ENCODE measurements around the gene CLMN. TPM values are rescaled to one million over a fixed set of nuclear protein-coding genes. Genes with fewer than 3 reads are reported as not detected.
"Not testable (repeated sequence)": the region's sequence is repeated elsewhere in the genome, so short reads cannot be mapped to it uniquely, and the experiment has no call there.

Gene CLMN
- total RNA-seq, 1 donor from 2014 or later = 9.6 TPM

- no peak overlapping the region for H3K4me3 ChIP-seq (ENCODE audit: low read depth, low read length)
- DNase-seq (ENCODE audit: low read depth) = no peak
Observed at GRCh38 chr14:95180966-95181741, 138.6 kb downstream of the CLMN start.

GRCh38 chr14:95175670-95176069, 144.0 kb downstream of the CLMN start:
- not testable (repeated sequence) for DNase-seq (ENCODE audit: low read depth)

More at GRCh38 chr14:95180966-95181741, 138.6 kb downstream of the CLMN start:
- TF ChIP-seq, protein P1, sequence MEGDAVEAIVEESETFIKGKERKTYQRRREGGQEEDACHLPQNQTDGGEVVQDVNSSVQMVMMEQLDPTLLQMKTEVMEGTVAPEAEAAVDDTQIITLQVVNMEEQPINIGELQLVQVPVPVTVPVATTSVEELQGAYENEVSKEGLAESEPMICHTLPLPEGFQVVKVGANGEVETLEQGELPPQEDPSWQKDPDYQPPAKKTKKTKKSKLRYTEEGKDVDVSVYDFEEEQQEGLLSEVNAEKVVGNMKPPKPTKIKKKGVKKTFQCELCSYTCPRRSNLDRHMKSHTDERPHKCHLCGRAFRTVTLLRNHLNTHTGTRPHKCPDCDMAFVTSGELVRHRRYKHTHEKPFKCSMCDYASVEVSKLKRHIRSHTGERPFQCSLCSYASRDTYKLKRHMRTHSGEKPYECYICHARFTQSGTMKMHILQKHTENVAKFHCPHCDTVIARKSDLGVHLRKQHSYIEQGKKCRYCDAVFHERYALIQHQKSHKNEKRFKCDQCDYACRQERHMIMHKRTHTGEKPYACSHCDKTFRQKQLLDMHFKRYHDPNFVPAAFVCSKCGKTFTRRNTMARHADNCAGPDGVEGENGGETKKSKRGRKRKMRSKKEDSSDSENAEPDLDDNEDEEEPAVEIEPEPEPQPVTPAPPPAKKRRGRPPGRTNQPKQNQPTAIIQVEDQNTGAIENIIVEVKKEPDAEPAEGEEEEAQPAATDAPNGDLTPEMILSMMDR (conservative IDR thresholded peaks at IDR 0.05; ENCODE audit: low read depth, low read length) = no peak

GRCh38 chr14:95174184-95174792, 145.4 kb downstream of the CLMN start:
- no peak overlapping the region for H3K4me3 ChIP-seq (ENCODE audit: low read depth, low read length)
- DNase-seq (ENCODE audit: low read depth) = no peak
- TF ChIP-seq, protein P1 (conservative IDR thresholded peaks at IDR 0.05; ENCODE audit: low read depth, low read length) = no peak

More at GRCh38 chr14:95175670-95176069, 144.0 kb downstream of the CLMN start:
- not testable (repeated sequence) for H3K4me3 ChIP-seq (ENCODE audit: low read depth, low read length)

- TF ChIP-seq, protein P1 (conservative IDR thresholded peaks at IDR 0.05; ENCODE audit: low read depth, low read length) = no peak
- DNase-seq (ENCODE audit: low read depth) = no peak
Observed at GRCh38 chr14:95173518-95173917, 146.2 kb downstream of the CLMN start.

DNA sequence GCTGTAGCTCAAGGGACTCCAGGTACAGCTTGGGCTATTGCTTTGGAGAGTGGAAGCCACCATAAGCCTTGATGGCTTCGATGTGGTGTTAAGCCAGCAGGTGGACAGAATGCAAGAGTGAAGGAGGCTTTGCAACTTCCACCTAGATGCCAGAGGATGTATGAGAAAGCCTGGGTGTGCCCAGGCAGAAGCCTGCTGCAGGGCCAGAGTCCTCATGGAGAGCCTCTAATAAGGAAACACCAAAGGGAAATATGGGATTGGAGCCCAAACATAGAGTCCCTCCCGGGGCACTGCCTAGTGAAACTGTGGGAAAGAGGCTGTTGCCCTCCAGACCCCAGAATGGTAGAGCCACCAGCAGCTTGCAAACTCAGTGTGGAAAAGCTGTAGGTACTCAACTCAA, 152.5 kb downstream of the CLMN start:
- DNase-seq (ENCODE audit: low read depth) = no peak
- TF ChIP-seq, protein P1 (conservative IDR thresholded peaks at IDR 0.05; ENCODE audit: low read depth, low read length) = no peak

More at GRCh38 chr14:95173518-95173917, 146.2 kb downstream of the CLMN start:
- no peak overlapping the region for H3K4me3 ChIP-seq (ENCODE audit: low read depth, low read length)

GRCh38 chr14:95165517-95165916, 154.2 kb downstream of the CLMN start:
- DNase-seq (ENCODE audit: low read depth) = no peak
- no peak overlapping the region for H3K4me3 ChIP-seq (ENCODE audit: low read depth, low read length)
- TF ChIP-seq, protein P1 (conservative IDR thresholded peaks at IDR 0.05; ENCODE audit: low read depth, low read length) = no peak

More for the DNA sequence above, 152.5 kb downstream of the CLMN start:
- no peak overlapping the region for H3K4me3 ChIP-seq (ENCODE audit: low read depth, low read length)

DNA sequence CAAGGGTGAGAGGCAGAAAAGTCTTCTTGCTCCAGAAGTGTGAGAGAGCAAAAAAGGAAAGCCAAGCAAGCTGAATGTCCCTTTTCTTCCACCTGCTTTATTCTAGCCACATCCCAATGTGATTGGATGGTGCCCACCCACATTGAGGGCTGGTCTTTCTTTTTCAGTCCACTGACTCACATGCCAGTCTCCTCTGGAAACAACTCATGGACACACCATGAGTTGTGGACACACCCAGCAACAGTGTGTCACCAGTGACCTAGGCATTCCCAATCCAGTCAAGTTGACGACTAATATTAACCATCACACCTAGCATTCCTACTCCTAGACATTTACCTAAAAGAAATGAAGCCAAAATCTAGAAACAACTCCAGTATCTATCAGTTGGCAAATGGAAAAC, 155.2 kb downstream of the CLMN start:
- no peak for DNase-seq (ENCODE audit: low read depth)
- no peak overlapping the region for H3K4me3 ChIP-seq (ENCODE audit: low read depth, low read length)
- TF ChIP-seq, protein P1 (conservative IDR thresholded peaks at IDR 0.05; ENCODE audit: low read depth, low read length) = no peak
